NCI-H69 (cell line): ENCODE results near the gene ZNF804A.
A peak's percentile ranks its signal among the peaks of the same experiment; 100 is the strongest.
"Not testable (repeated sequence)": the region's sequence is repeated elsewhere in the genome, so short reads cannot be mapped to it uniquely, and the experiment has no call there.

ENCODE experiments used
- DNase-seq: peaks from one replicate; lab custom pipeline; 2025; lab: John Stamatoyannopoulos, UW

ZNF804A gene

DNA sequence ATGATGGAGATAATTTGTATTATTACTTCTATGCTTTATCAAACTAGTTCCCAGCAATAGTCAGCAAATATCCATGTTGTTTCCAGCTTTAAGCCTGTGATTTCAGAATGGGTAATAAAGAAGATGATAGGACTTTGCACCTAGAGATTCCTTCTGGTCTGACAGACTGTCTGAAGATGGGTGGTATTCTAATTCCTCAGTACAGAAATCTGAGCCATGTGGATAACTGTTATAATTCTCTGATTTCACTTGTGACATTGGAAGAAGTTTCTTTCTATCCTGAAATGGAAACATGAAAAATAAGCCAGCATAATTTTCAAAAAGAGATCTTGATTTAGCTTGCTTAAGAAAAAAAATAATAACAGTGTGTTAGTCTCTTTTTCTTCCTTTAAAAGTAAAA is 130.1 kb downstream of the ZNF804A start:
- DNase-seq: no peak

DNA sequence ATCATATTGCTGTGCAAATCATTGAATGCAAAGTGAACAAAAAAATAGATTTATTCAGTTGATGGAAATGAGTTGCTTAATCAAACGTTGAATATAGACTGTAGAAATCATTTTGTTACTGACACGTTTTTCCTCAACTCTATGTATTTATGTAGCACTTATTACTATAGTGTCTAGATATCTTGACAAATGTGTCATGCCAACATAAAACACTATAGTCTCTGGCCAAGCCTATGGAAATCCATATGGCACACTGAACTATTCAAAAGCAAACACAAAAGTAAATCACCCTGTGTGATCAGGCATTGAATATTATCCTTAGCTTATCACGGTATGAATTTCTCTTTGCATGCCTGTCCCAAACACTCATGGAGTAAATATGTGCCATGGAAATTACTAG is 131.3 kb downstream of the ZNF804A start:
- DNase-seq: no peak

- no peak for DNase-seq
Measured at GRCh38 chr2:184730288-184730687, 132.0 kb downstream of the ZNF804A start.

- no peak for DNase-seq
Measured at GRCh38 chr2:184734338-184734737, 136.0 kb downstream of the ZNF804A start.

DNA sequence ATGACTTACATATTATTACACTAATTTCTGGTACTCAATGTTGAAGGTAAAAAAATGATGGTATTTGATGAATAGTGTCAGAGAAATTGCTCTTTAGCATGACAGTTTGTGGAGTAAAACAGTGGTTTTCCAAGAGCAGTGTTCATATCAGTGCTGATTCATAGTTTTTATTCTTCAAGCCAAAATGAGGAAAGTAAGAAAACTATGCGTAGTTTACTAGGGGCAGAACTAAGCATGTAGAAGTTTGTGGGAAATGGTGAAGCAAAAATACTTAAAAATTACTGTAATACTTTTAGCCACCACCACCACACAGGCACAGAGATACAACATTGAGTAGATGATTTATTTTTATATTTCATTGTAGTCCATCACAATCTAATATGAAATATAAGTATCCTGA is 137.3 kb downstream of the ZNF804A start:
- no peak for DNase-seq

GRCh38 chr2:184743096-184743495 is 144.8 kb downstream of the ZNF804A start:
- no peak for DNase-seq

- no peak for DNase-seq
Measured at GRCh38 chr2:184756161-184756560, 157.8 kb downstream of the ZNF804A start.

- no peak for DNase-seq
Measured at GRCh38 chr2:184756885-184757284, 158.6 kb downstream of the ZNF804A start.

- not testable (repeated sequence) for DNase-seq
Measured at GRCh38 chr2:184759557-184760255, 161.4 kb downstream of the ZNF804A start.

- no peak for DNase-seq
Measured at GRCh38 chr2:184760931-184761330, 162.6 kb downstream of the ZNF804A start.

- no peak for DNase-seq
Measured at GRCh38 chr2:184765112-184765895, 167.0 kb downstream of the ZNF804A start.

GRCh38 chr2:184767059-184767458 is 168.7 kb downstream of the ZNF804A start:
- DNase-seq: no peak

- DNase-seq: no peak
Measured at GRCh38 chr2:184769023-184769422, 170.7 kb downstream of the ZNF804A start.

DNA sequence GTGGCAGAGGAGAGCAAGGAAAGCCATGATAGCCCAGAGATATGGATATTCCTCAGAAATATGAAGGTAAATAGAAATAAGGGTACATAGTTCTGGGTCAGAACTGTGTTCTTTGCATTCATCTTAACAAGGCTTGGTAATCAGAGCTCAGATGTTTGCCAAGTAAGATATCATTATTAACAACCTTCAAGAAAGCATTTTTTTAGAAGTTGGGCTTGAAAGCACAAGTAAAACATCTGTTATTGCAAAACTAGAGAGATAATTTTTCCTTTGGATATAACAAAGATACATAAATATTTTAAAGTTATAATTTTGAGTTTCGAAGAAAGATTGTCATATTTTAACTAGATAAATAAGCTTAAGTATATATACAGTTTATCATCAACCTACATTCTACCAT is 171.4 kb downstream of the ZNF804A start:
- no peak for DNase-seq

GRCh38 chr2:184779777-184780176 is 181.4 kb downstream of the ZNF804A start:
- DNase-seq: no peak

DNA sequence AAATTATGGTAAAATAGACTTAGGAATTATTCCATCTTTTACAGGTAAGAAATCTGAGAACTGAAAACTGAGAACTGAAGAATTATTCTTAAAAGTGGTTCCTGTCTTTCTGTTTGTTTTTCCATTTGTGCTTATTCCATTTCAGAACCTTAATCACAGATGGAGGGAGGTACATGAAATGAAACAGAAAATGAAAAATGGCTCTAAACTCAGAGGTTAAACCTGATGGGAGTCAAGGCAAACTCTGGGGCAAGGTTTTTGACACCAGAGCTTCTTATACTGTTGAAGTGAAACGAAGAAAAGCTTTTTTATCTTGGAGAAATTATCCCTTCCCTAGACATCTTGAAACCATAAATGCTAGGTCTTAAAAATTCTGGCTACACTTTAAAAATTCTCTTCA is 182.1 kb downstream of the ZNF804A start:
- DNase-seq: no peak

DNA sequence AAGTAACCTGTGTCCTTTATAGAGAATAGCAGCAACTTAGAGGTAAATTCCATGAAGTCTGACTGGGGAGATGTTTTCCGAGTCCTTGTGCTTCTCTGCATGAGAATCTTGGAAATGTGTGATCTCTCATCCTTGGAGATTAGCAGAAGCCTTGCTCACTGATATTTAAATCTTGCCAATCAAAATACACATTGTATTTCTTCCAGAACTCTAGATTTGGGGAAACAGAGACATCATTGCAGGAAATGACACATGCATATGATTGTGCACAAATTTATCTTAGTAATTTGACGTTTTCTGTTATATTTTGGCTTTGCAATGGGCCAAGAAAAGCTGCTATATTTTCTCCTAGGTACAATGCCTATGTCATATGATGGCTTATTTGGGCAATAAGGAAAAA is 182.6 kb downstream of the ZNF804A start:
- DNase-seq: no peak

DNA sequence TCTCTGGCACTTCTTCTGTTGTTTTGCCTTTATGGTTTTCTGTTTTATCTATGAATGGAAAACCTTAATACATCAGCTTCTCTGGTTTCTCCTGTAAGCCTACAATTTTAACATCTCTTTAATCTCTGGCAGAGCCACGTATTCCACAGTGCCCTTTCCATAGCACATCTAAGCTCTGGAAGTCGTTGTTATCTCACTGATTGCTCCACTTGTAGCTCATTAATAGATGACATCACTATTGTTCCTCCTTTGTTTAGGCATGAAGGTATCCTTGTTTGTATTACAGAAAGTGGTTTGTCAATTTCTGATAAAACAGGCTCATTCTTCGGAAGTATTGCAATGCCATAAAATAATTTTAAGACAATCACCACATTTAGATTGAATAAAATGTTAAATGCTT is 185.2 kb downstream of the ZNF804A start:
- DNase-seq: no peak

DNA sequence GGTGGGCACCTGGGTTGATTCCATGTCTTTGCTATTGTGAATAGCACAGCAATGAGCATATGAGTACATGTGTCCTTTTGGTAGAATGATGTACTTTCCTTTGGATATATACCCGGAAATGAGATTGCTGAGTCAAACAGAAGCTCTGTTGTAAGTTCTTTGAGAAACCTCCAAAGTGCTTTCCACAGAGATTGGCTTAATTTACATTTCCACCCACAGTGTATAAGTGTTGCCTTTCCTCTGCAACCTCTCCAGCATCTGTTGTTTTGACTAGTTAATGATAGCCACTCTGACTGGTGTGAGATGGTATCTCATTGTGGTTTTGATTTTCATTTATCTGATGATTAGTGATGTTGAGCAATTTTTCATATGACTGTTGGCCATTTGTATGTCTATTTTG is 194.8 kb downstream of the ZNF804A start:
- DNase-seq: no peak

DNA sequence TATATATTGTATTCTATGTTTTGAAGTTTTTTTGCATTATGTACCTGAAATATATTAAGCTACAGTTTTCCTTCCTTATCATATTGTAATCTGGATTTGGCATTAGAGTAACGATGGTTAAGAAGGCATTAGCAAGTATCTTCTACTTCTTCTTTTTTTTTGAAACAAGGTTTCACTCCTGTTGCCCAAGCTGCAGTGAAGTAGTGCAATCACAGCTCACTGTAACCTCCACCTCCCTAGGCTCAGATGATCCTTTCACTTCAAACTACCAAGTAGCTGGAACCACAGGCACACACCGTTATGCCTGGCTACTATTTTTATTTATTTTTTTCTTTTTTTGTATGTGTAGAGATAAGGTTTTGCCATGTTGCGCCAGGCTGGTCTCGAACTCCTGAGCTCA is 201.1 kb downstream of the ZNF804A start:
- DNase-seq: no peak

DNA sequence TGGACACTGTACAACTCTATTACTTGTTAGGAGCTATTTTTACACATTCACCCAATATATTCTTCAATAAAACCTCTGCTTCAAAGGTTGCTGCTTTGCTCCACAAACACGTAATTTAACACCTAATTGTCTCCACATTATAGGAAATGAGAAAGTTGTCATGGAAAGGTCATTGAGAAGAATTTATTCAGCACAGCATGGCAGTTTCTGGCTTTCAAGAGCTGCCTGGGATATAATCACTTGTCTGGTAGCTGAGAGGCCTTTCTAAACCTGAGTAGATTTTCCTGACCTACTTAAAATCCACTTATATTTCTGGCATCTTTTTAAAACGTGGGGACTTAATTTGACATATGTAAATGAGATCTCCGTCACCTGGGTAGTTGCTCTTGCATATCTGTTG is 216.1 kb downstream of the ZNF804A start:
- peak; percentile 18 for DNase-seq

DNA sequence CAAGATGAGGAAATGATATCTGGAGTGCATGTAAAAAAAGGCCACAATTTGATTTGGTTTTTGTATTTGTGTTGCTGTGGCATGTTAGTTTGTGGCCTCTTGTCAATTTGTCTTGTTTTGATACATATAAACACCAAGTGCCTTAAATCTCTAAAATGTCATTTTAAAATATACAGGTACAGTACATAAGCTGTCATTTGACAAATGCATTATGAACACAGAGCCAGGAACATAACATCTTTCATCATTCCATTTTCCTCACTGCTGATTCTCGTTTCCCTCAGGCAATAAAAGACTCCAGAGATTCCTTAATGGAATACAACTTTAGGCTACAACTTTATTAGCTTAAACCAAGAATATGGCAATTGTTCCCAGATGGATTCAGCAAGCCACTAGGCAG is 217.5 kb downstream of the ZNF804A start:
- no peak for DNase-seq

- DNase-seq: no peak
Measured at GRCh38 chr2:184824597-184824996, 226.3 kb downstream of the ZNF804A start.

- DNase-seq: no peak
Measured at GRCh38 chr2:184830531-184830930, 232.2 kb downstream of the ZNF804A start.
